Measurements from ENCODE around the gene APOL4.

GRCh38 chr22:36228944-36229343 lies 27.3 kb upstream of the APOL4 start:
- TF ChIP-seq IRF2 (CRISPR knock-in tag; IDR thresholded peaks at IDR 0.05; ENCODE audit: borderline replicate concordance, low read depth) (no peak), ZNF219 (CRISPR knock-in tag; IDR thresholded peaks at IDR 0.05; ENCODE audit: borderline replicate concordance) (no peak), CBFB (CRISPR knock-in tag; IDR thresholded peaks at IDR 0.05; ENCODE audit: low read depth) (no peak), ZBTB21 (CRISPR knock-in tag; IDR thresholded peaks at IDR 0.05; ENCODE audit: borderline replicate concordance) (no peak), NFATC4 (CRISPR knock-in tag; IDR thresholded peaks at IDR 0.05) (no peak), E2F4 (CRISPR knock-in tag; IDR thresholded peaks at IDR 0.05; ENCODE audit: borderline replicate concordance, low read depth) (no peak), PRRX2 (CRISPR knock-in tag; IDR thresholded peaks at IDR 0.05) (no peak)
- TF ChIP-seq, protein P1, sequence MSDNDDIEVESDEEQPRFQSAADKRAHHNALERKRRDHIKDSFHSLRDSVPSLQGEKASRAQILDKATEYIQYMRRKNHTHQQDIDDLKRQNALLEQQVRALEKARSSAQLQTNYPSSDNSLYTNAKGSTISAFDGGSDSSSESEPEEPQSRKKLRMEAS (CRISPR knock-in tag; IDR thresholded peaks at IDR 0.05), result no peak
- TF ChIP-seq, protein P2, sequence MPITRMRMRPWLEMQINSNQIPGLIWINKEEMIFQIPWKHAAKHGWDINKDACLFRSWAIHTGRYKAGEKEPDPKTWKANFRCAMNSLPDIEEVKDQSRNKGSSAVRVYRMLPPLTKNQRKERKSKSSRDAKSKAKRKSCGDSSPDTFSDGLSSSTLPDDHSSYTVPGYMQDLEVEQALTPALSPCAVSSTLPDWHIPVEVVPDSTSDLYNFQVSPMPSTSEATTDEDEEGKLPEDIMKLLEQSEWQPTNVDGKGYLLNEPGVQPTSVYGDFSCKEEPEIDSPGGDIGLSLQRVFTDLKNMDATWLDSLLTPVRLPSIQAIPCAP (CRISPR knock-in tag; IDR thresholded peaks at IDR 0.05), result no peak

Measured in WTC11 (cell line).